ENCODE results near the gene NEK8.
A peak's percentile ranks its signal among the peaks of the same experiment; 100 is the strongest.
"Not testable (repeated sequence)": the region's sequence is repeated elsewhere in the genome, so short reads cannot be mapped to it uniquely, and the experiment has no call there.

Gene NEK8

DNA sequence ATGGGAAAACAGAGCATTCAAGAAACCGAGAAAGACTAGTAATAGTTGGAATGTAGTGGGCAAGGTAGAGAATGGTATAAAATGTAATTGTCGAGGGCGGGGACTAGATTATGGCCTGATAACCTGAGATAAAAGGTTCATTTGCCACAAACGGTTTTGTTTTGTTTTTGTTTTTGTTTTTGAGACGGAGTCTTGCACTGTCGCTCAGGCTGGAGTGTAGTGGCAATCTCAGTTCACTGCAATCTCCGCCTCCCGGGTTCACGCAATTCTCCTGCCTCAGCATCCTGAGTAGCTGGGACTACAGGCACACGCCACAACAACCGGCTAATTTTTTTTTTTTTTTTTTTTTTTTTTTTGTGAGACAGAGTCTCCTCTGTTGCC, 1.4 kb downstream of the NEK8 start:
- TF ChIP-seq, protein P1, sequence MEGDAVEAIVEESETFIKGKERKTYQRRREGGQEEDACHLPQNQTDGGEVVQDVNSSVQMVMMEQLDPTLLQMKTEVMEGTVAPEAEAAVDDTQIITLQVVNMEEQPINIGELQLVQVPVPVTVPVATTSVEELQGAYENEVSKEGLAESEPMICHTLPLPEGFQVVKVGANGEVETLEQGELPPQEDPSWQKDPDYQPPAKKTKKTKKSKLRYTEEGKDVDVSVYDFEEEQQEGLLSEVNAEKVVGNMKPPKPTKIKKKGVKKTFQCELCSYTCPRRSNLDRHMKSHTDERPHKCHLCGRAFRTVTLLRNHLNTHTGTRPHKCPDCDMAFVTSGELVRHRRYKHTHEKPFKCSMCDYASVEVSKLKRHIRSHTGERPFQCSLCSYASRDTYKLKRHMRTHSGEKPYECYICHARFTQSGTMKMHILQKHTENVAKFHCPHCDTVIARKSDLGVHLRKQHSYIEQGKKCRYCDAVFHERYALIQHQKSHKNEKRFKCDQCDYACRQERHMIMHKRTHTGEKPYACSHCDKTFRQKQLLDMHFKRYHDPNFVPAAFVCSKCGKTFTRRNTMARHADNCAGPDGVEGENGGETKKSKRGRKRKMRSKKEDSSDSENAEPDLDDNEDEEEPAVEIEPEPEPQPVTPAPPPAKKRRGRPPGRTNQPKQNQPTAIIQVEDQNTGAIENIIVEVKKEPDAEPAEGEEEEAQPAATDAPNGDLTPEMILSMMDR (conservative IDR thresholded peaks at IDR 0.05; ENCODE audit: low read depth) = no peak
- POLR2A ChIA-PET (ENCODE audit: low non-redundant PET) = interaction anchor here (0.7 kb wide), 1 partner anchor 202 kb away, joined by 7 read pairs; no protein-coding TSS in a partner anchor
- H3K27ac ChIP-seq = peak overlapping the region; percentile 99

DNA sequence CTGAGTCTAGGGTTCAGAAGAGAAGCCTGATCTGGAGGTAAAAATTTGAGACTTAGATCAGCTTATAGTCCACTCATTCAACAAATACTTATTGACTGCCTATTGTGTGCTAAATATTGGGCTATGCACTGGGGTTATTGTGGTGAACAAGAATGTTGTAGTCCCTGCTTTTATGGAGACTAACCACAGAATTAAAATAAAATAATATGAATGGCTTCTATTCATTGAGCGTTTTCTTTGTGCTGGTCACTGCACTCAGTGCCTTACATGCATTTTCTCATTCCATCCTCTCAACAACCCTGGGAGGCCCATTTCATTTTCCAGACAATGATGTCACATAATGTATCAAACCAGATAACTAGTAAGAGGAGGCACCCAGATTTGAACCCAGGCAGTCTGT, 4.8 kb downstream of the NEK8 start:
- TF ChIP-seq, protein P1 (conservative IDR thresholded peaks at IDR 0.05; ENCODE audit: low read depth) = no peak
- ChIA-PET POLR2A (ENCODE audit: low non-redundant PET) (no interaction called here), CTCF (no interaction called here)
- no peak overlapping the region for H3K27ac ChIP-seq
- no peak for DNase-seq (ENCODE audit: low spot score)

More for the DNA sequence above, 1.4 kb downstream of the NEK8 start:
- CTCF ChIA-PET = interaction anchor here (0.8 kb wide), 1 partner anchor 1724 kb away, joined by 3 read pairs; no protein-coding TSS in a partner anchor
- no peak for DNase-seq (ENCODE audit: low spot score)

GRCh38 chr17:28734712-28735241, 6.2 kb downstream of the NEK8 start:
- H3K27ac ChIP-seq = peak overlapping the region; percentile 27
- POLR2A ChIA-PET (ENCODE audit: low non-redundant PET) = interaction anchor here (1.4 kb wide), 1 partner anchor 15 kb away, joined by 3 read pairs; the partner anchor contains the start of gene RPL23A
- DNase-seq (ENCODE audit: low spot score) = no peak
- TF ChIP-seq, protein P1 (conservative IDR thresholded peaks at IDR 0.05; ENCODE audit: low read depth) = no peak
- CTCF ChIA-PET = interaction anchor here (0.6 to 1.0 kb wide), 2 partner anchors 8 to 42 kb away, joined by 4 to 5 read pairs; no protein-coding TSS in a partner anchor

DNA sequence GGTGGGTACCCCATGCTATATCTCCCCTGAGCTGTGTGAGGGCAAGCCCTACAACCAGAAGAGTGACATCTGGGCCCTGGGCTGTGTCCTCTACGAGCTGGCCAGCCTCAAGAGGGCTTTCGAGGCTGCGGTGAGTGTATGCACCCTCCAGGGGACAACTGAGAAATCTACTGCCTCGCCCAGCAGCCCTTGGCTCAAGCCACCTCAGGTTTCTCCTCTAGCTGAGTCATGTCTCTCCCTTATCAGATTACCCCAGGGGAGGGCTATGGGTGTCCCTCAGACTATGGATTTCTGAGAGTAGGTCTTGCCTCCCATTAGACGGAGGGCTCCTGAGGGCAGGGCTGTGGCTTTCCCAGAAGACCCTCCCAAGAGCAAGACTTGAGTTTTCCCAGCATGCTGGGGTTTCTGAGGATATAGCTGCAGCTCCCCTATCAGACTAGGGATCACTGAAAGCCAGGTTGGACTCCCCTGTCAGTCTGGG, 6.7 kb downstream of the NEK8 start:
- TF ChIP-seq, protein P1 (conservative IDR thresholded peaks at IDR 0.05; ENCODE audit: low read depth) = no peak
- ChIA-PET POLR2A (ENCODE audit: low non-redundant PET) (interaction anchor here (1.4 kb wide), 1 partner anchor 15 kb away, joined by 3 read pairs; the partner anchor contains the start of gene RPL23A), CTCF (interaction anchor here (0.9 to 1.0 kb wide), 2 partner anchors 9 to 15 kb away, joined by 4 to 5 read pairs; no protein-coding TSS in a partner anchor)
- H3K27ac ChIP-seq = peak overlapping the region; percentile 27
- no peak for DNase-seq (ENCODE audit: low spot score)

- ChIA-PET CTCF (interaction anchor here (0.5 to 1.0 kb wide), 3 partner anchors 9 to 29 kb away, joined by 3 to 5 read pairs (median 4); no protein-coding TSS in a partner anchor), POLR2A (ENCODE audit: low non-redundant PET) (interaction anchor here (1.4 kb wide), 1 partner anchor 16 kb away, joined by 3 read pairs; the partner anchor contains the start of gene RPL23A)
- not testable (repeated sequence) for DNase-seq (ENCODE audit: low spot score); H3K27ac ChIP-seq
These were observed 7.6 kb downstream of the NEK8 start for GRCh38 chr17:28735913-28736769.

GRCh38 chr17:28737316-28737715, 8.7 kb downstream of the NEK8 start:
- no peak overlapping the region for H3K27ac ChIP-seq
- no peak for DNase-seq (ENCODE audit: low spot score)
- CTCF ChIA-PET = no interaction called here
- POLR2A ChIA-PET (ENCODE audit: low non-redundant PET) = no interaction called here
- TF ChIP-seq, protein P1 (conservative IDR thresholded peaks at IDR 0.05; ENCODE audit: low read depth) = no peak
